Measurements from ENCODE around the gene MRGPRE.

MRGPRE gene

DNA sequence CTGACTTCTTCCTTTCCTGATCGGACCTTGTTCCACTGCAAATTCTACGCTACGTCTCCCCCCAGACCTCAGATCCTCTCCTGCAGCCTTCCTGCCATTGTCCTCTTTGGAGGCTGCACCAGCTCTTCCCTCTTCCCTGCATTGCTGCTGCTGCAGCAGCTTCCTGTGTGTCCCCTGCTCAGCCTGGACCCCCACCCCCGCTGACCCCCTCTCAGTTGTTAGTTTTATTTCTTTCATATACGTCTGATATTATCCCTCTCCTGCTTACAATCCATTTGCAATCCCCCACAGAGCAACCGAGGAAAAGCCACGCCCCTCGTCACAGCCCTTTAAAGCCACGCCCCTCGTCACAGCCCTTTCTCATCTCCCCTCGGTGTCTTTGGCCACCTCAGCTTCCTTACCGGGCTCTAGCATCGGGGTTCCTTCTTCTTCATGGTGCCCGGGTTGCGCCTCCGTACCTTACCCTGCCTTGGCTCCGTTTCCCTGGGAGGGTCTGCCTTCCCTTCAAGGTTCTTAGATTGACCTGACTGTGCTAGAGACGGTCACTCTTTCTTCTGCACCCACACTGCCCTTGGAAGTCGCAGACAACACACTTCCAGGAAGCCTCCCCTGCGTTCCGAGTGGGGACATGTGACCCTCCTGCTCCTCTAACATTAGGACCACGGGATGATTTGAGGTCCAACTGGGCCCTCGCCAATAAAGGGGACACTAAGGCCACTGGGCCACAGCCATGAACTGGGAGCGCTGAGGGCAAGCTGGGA is 18.4 kb downstream of the MRGPRE start:
- no peak for DNase-seq

- DNase-seq: no peak
Measured at GRCh38 chr11:3208272-3208671, 23.9 kb downstream of the MRGPRE start.

GRCh38 chr11:3207526-3208189 is 24.6 kb downstream of the MRGPRE start:
- DNase-seq: no peak

DNA sequence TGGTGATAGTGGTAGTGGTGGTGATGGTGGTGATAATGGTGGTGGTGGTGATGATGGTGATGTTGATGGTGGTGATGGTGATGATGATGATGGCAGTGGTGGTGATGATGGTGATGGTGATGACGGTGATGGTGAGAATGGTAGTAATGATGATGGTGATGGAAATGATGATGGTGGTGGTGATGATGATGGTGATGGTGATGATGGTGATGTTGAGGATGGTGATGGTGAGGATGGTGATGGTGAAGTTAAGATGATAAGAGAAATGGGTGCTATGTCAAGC is 25.4 kb downstream of the MRGPRE start:
- DNase-seq: no peak

DNA sequence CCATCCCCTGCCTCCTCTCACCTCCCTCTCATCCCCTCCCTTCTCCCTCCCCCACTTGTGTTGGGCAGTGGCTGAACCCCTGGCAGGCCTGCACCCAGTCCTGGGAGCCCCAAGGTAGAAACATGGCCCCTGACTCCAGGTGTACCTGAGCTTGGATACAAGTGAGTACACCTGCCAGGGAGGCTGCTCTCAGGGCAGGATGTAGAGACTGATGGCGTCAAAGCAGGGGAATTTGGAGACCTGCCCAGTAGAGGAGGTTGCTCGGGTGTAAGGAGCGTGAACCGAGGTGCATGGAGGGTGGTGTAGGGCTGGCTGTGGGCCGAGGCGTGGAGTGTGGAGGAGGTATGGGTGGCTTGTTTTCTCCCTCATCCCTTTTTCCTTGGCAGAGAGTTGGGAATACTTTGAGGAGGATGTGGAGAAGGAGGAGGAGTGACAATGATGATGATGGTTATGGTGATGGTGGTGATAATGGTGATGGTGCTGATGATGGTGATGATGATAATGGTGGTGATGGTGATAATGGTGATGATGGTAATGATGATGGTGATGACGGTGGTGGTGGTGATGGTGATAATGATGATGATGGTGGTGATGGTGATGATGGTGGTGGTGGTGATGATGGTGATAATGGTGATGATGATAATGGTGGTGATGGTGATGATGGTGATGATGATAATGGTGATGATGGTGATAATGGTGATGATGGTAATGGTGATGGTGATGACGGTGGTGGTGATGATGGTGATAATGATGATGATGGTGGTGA is 25.9 kb downstream of the MRGPRE start:
- no peak for DNase-seq

DNA sequence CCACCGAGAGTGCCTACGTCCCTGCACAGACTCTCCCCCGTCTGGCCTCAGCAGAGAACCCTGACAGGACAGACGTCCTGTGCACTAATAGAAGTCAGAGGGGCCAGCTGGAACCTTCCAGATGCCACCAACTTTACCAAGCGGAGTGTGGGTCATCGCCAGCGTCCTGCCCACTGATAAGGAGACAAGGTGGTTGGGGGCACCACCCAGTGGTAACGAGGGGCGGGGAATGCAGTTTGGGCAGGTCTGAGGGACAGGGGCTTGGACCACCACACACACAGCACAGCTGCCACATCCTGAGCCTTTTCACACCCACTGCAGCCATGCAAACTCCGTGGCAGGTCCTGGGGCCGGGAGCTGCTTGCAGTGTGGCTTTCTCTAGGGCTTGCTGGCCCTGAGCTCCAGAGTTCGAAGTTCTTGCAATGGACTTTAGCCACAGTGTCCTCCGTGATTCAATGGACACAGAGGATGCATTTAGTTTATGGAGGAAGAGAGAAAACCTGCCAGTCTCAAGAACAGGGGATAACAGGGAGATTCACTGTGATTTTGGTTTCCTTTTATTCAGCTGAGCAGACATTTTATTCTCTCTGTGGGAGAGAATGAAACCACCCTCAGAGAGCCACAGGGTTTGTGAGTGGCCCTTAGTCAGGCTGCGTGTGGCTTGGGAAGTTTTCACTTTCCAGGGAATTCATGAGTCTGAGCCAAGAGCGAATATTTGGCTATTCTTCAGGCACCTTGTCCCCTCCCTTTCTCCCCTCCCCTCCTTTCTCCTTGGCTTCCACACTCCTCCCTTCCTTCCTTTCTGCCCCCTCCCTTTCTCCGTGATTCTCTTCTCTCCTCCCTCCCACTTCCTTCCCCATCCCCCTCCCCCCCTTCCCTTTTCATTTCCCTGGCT is 26.7 kb downstream of the MRGPRE start:
- DNase-seq: no peak

DNA sequence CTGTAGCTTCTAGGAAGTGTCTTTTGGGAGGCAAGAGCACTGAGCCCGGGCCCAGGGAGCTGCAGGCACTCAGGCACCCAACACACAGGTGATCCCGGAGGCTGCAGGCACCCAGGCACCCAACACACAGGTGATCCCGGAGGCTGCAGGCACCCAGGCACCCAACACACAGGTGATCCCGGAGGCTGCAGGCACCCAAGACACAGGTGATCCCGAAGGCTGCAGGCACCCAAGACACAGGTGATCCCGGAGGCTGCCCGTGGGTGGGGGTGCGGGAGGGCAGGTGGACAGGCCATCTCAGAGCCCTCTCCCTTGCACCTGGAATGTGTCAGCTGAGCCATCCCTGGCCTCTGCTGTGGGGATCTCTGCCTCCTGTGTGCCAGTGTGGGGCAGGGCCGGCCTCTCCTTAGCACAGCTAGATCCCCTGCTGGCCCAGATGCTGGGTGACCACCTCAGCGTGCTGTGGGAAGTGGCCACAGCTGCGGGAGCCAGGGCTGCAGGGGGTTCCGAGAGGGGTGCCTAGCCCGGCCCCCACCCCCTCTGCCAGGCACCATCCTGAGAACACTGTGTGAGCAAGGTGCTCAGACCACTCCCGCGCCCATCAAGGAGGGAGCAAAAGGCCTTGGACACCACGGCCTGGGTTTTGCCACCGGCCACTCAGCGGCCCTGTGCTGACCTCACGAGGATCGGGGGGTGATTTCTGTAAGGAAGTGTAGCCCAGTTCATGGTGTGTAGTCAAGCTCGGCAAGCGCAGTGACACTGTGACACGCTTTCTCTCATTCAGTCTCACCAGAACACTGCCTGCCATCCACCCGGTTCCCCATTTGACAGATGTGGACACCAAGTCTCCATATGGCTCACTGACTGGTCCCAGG is 27.8 kb downstream of the MRGPRE start:
- no peak for DNase-seq

- DNase-seq: no peak
Measured at GRCh38 chr11:3203221-3204043, 28.8 kb downstream of the MRGPRE start.

DNA sequence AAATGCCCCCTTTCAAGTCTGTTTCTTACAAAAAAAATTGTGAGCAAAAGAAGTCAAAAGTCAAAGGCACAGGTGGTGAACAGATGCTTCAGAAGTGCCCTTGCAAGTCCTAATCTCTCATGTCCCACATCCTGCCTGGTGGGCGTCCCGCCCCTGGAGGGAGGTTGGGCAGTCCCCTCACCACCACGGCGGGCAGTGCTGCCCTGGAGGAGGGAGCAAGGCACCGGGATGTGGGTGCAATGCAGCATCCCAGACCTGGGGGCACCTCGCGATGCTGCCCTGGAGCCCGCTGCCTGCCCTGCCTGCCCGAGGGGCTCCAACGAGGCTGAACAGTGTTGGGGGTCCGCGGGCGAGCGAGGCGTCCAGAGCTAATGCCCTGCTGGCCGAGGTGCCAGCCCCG is 29.5 kb downstream of the MRGPRE start:
- no peak for DNase-seq

DNA sequence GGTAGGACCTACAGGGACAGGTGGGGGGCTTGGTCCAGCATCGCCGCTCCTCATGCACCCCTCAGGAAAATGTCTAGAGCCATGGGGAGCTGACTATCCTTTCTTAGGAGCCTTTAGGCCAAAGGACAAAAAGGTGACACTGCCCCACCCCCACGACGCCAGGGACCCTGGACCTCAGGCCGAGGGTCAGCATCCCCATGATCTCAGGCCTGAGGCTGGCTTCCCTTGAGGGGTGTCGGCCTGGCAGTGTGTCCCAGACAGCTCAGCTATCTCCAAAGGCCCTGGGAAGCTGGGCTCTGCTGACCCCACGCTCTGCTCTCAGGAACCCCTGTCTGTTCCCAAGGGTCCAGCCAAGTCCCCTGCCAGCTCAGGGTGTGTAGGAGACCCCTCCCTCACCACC is 29.9 kb downstream of the MRGPRE start:
- DNase-seq: no peak

DNA sequence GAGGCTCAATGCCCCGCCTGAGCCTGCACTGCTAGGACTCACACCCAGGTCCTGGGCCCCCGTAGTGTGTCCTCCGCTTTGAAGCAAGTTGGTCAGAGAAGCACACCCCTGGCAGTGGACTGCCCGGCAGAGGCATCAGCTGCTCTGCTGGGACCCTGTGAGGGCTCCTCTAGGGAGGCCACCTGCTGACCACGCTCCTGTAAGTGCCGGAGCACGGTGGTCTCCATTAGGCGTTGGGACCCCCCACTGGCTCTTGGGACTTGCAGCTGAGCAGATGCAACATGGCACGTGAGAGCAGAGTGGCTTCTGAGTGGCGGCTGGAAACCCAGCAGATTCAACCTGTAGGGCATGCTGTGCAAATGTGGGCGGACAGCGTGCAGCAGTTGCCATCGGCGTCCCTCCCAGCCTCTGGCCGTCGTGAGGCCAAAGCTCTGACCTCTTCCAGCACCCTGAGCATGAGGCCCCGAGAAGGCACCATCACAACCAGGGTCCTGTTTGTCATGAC is 30.5 kb downstream of the MRGPRE start:
- DNase-seq: no peak

GRCh38 chr11:3201112-3201581 is 31.1 kb downstream of the MRGPRE start:
- no peak for DNase-seq

- DNase-seq: no peak
Measured at GRCh38 chr11:3200388-3201111, 31.7 kb downstream of the MRGPRE start.

DNA sequence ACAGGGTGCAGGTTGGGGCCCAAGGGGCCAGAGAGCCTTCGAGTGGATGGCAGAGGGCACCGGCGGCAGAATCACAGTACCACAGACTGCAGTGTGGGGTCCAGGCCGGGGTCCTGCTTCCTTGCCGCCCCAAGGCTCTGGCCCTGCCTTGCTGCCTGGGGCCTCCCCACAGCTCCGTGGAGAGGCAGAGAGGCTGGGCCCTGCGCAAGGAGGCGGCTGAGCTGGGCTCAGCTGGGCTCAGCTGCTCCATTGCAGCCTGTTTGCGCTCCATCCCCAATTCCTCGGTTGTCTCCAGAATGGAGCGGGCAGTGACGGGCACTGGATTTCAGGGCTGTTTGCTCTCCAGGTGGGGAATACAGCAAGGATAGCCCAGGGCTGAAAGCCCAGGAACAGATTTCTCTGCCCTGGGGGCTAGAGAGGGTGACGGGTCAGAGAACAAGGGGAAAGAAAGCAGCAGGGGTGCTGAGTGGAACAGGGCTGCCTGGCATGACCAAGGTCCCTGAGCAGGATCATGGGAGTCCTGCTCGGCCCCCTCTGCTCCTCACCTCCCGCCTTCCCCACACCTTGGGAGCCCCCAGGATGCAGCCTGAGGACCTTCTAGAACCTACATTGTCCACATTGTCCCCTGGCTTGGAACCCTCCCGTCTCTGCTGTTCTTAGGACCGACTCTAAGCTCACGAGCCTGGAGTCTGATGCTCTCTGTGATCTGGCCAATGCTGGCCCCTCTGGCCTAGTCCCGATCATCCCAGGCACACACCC is 32.5 kb downstream of the MRGPRE start:
- no peak for DNase-seq

GRCh38 chr11:3198815-3199214 is 33.4 kb downstream of the MRGPRE start:
- no peak for DNase-seq

GRCh38 chr11:3197878-3198528 is 34.2 kb downstream of the MRGPRE start:
- no peak for DNase-seq

GRCh38 chr11:3197044-3197695 is 35.0 kb downstream of the MRGPRE start:
- no peak for DNase-seq

All from DMS79 treated with DMSO at 0.1 percent for 48 hours (cell line).